GM12878 (cell line): ENCODE measurements around the gene CREG2. TPM values are rescaled to one million over a fixed set of nuclear protein-coding genes. Genes with fewer than 3 reads are reported as not detected.

ENCODE experiments used
- ATAC-seq: fragments of 200-7000 bp; cut with Tn5 transposase; 3 replicates; pipeline ENCODE4 v1.9.1; 2020; ENCODE audit warnings: mild to moderate bottlenecking, moderate library complexity
- BruUV-seq: library from RNA; stranded (reverse); fragments of 400-500 nt; replicated peaks from 2 replicates; lab custom pipeline; 2021; lab: Mats Ljungman, UMichigan
- CTCF ChIA-PET: fragments of 300-600 bp; sonication (Branson Sonifier 250); formaldehyde crosslinking; extraction: SDS; loops from one replicate; lab custom pipeline; 2021; ENCODE audit warnings: inconsistent platforms; lab: Yijun Ruan, JAX
- POLR2A ChIA-PET: fragments of 350-600 bp; formaldehyde crosslinking; extraction: SDS; loops from one replicate; lab custom pipeline; 2021; ENCODE audit warnings: inconsistent platforms; lab: Charles Lee
- RAD21 ChIA-PET: fragments of 300-600 bp; sonication (Branson Sonifier 250); formaldehyde crosslinking; loops from one replicate; lab custom pipeline; 2023; ENCODE audit warnings: antibody characterized with exemption; ENCODE audit not compliant: unreplicated experiment; lab: Charles Lee
- SMC1A ChIA-PET: fragments of 300-600 bp; sonication (Branson Sonifier 250); formaldehyde crosslinking; loops from one replicate; lab custom pipeline; 2023; ENCODE audit not compliant: unreplicated experiment, uncharacterized antibody; lab: Charles Lee
- DNase-seq: peaks from one replicate; pipeline ENCODE4 v3.0.0-alpha.2; 2011; ENCODE audit warnings: low read depth, low spot score
- FAIRE-seq: peaks from 3 replicates; lab custom pipeline; 2011; peaks lifted over from hg19 to GRCh38; lab: Jason Lieb, UNC
- H2AFZ ChIP-seq: 2 replicates; pipeline ENCODE4 v1.6.0; 2011; ENCODE audit warnings: low read depth, low read length, control low read depth; ENCODE audit not compliant: control insufficient read depth
- H3K27ac ChIP-seq: 2 replicates; pipeline ENCODE4 v1.5.1; 2011; ENCODE audit warnings: control low read depth; ENCODE audit not compliant: control insufficient read depth, insufficient read depth
- H3K27me3 ChIP-seq, 2 experiments: replicated peaks in 1 of 2; 2 replicates each; pipeline versions ENCODE4 v1.6.0 to v1.6.1; 2011; ENCODE audit warnings: low read length in 1 of 2; ENCODE audit not compliant: control insufficient read depth in 2 of 2, insufficient read depth in 2 of 2
- H3K36me3 ChIP-seq, 2 experiments: 2 replicates each; pipeline ENCODE4 v1.5.1; 2011; ENCODE audit warnings: low read length in 1 of 2; ENCODE audit not compliant: control insufficient read depth in 2 of 2, insufficient read depth in 2 of 2
- H3K4me1 ChIP-seq: 2 replicates; pipeline ENCODE4 v1.6.1; 2011; ENCODE audit warnings: mild to moderate bottlenecking, low read length, moderate library complexity, mixed read lengths; ENCODE audit not compliant: control insufficient read depth, insufficient read depth
- H3K4me2 ChIP-seq: 2 replicates; pipeline ENCODE4 v1.6.0; 2011; ENCODE audit warnings: control low read depth; ENCODE audit not compliant: control insufficient read depth, insufficient read depth
- H3K4me3 ChIP-seq: fragments of 200-600 bp; sonication (generic); 2 replicates; pipeline ENCODE4 v1.5.1; 2016
- H3K79me2 ChIP-seq: 2 replicates; pipeline ENCODE4 v1.6.0; 2011; ENCODE audit warnings: low read length; ENCODE audit not compliant: control insufficient read depth, insufficient read depth
- H3K9ac ChIP-seq: 2 replicates; pipeline ENCODE4 v1.8.0; 2011; ENCODE audit warnings: low read length, control low read depth, mixed read lengths; ENCODE audit not compliant: control insufficient read depth, insufficient read depth
- H3K9me3 ChIP-seq: replicated peaks from 3 replicates; pipeline ENCODE4 v1.5.1; 2011; ENCODE audit warnings: mild to moderate bottlenecking, low read length; ENCODE audit not compliant: control insufficient read depth, insufficient read depth
- H4K20me1 ChIP-seq: 2 replicates; pipeline ENCODE4 v1.6.0; 2011; ENCODE audit not compliant: control insufficient read depth, insufficient read depth
- CHD2 ChIP-seq: IDR thresholded peaks from 2 replicates; pipeline ENCODE4 v1.6.1; 2011; ENCODE audit warnings: low read depth, low read length, improper control_type of control experiment, borderline replicate concordance
- CREB1 ChIP-seq: IDR thresholded peaks from 2 replicates; pipeline ENCODE4 v1.6.1; 2012; ENCODE audit warnings: low read depth, mild to moderate bottlenecking, inconsistent platforms
- E2F8 ChIP-seq: fragments of 450-650 bp; IDR thresholded peaks from 2 replicates; pipeline ENCODE4 v1.6.1; 2018; ENCODE audit warnings: mild to moderate bottlenecking, low read depth, moderate library complexity; ENCODE audit not compliant: partially characterized antibody
- EGR1 ChIP-seq, 2 experiments: IDR thresholded peaks; 1 replicate in 1 of 2; 2 replicates in 1 of 2; pipeline ENCODE4 v1.6.1; 2011 to 2012; ENCODE audit warnings: low read depth in 2 of 2, low read length in 2 of 2, borderline replicate concordance in 1 of 2, mild to moderate bottlenecking in 1 of 2, moderate library complexity in 1 of 2
- HDAC6 ChIP-seq: fragments of 200-600 bp; sonication (generic); IDR thresholded peaks from one replicate; pipeline ENCODE4 v1.8.0; 2017; ENCODE audit warnings: antibody characterized with exemption; ENCODE audit not compliant: unreplicated experiment
- JUND ChIP-seq: IDR thresholded peaks from 2 replicates; pipeline ENCODE4 v1.6.1; 2012; ENCODE audit warnings: low read depth, mild to moderate bottlenecking, low read length, improper control_type of control experiment, moderate library complexity
- KDM1A ChIP-seq: fragments of 200-600 bp; sonication (generic); IDR thresholded peaks from 2 replicates; pipeline ENCODE4 v1.6.1; 2016; ENCODE audit warnings: borderline replicate concordance
- RAD21 ChIP-seq: IDR thresholded peaks from 2 replicates; pipeline ENCODE4 v1.6.1; 2011; ENCODE audit warnings: mild to moderate bottlenecking, low read depth, low read length, moderate library complexity; ENCODE audit not compliant: insufficient read depth
- ZBED1 ChIP-seq: IDR thresholded peaks from 2 replicates; pipeline ENCODE4 v1.6.1; 2016; ENCODE audit warnings: borderline replicate concordance
- ZBTB33 ChIP-seq: fragments of 450-650 bp; IDR thresholded peaks from 2 replicates; pipeline ENCODE4 v1.6.1; 2017; ENCODE audit warnings: mild to moderate bottlenecking
- WGBS: methylation state at CpG from one replicate; pipeline ENCODE4 v1.1.6; 2016; ENCODE audit warnings: low lambda C conversion rate; ENCODE audit not compliant: insufficient replicate concordance, insufficient coverage; ENCODE audit errors: missing lambda C conversion rate; 5-methylcytosine and 5-hydroxymethylcytosine counted together
- in situ Hi-C: fragments of 300-500 bp; cut with MboI; formaldehyde crosslinking; loops from 9 replicates; pipeline ENCODE4 v1.14.3; 2018; ENCODE audit warnings: mixed read lengths
- intact Hi-C: fragments of 100-400 bp; cut with micrococcal nuclease; formaldehyde crosslinking; loops from one replicate; pipeline ENCODE4 v1.14.2; 2022; ENCODE audit not compliant: unreplicated experiment
- polyA plus RNA-seq, 11 experiments: library from polyadenylated mRNA; depleted of rRNA in 4 of 11; unstranded in 6 of 11; stranded (reverse) in 5 of 11; fragments of >200 nt; fragmentation: Nextera tagmentation in 4 of 11; fragmentation: Illumina TruSeq in 1 of 11; extraction: Ambion mirVana in 4 of 11; extraction: Trizol in 1 of 11; gene quantifications; 1 replicate in 1 of 11; 2 replicates in 10 of 11; pipeline versions ENCODE4 v1.2.1 to v1.2.3, GENCODE V29; 2011 to 2016; ENCODE audit warnings: inconsistent platforms in 2 of 11, missing spikeins in 2 of 11, low read depth in 1 of 11
- total RNA-seq, 4 experiments: library from RNA; depleted of rRNA in 3 of 4; stranded (reverse); fragments of >200 nt in 3 of 4; fragmentation: Illumina TruSeq in 1 of 4; extraction: Trizol in 1 of 4; gene quantifications; 2 replicates each; pipeline versions ENCODE4 v1.2.1 to v1.2.3, GENCODE V29; 2013 to 2021
- TF ChIP-seq, protein P1 (sequence below): fragments of 450-650 bp; formaldehyde crosslinking; IDR thresholded peaks from 2 replicates; pipeline ENCODE4 v1.5.0; 2022; ENCODE audit warnings: mild to moderate bottlenecking, missing genetic modification characterization
- TF ChIP-seq, protein P2 (sequence below), 3 experiments: IDR thresholded peaks in 2 of 3; conservative IDR thresholded peaks in 1 of 3; 2 replicates each; pipeline ENCODE4 v1.5.1; 2011; ENCODE audit warnings: low read depth in 3 of 3, low read length in 3 of 3, mild to moderate bottlenecking in 3 of 3, control low read depth in 2 of 3, moderate library complexity in 2 of 3, inconsistent platforms in 1 of 3, mixed read lengths in 1 of 3; ENCODE audit not compliant: control insufficient read depth in 2 of 3, insufficient read depth in 1 of 3; ENCODE audit errors: extremely low read depth in 1 of 3

Gene CREG2
- total and polyA plus RNA-seq, 10 of the 15 experiments (the other 5 are each of a cell fraction or from before 2014, with no cell fraction given): not detected

- Histone ChIP-seq H3K4me3 (no peak overlapping the region), H3K27ac (no peak overlapping the region), H2AFZ (no peak overlapping the region), H3K36me3 (no peaks in the 10 kb centered on the region), H3K9ac (no peak overlapping the region), H3K4me2 (no peak overlapping the region), H3K79me2 (no peaks in the 10 kb centered on the region), H4K20me1 (no peaks in the 10 kb centered on the region), H3K9me3 (no peaks in the 10 kb centered on the region), H3K27me3 (no peaks in the 10 kb centered on the region; a peak in 1 of 4 replicates), H3K4me1 (no peaks in the 10 kb centered on the region)
- RAD21 ChIA-PET: interaction anchor here (3.7 kb wide), 1 partner anchor 309 kb away, joined by 25 read pairs; no protein-coding TSS in a partner anchor
- BruUV-seq: no TSS peak
- 42% methylated on average over 3 of the region's 3 CpGs for WGBS
- POLR2A ChIA-PET: no interaction called here
- DNase-seq (no peak), ATAC-seq (no peak), FAIRE-seq (no peak)
- in situ Hi-C loops (loop anchor here (5.0 to 25.0 kb wide), 2 partner anchors 416 to 1046 kb away; partner anchors contain the start of gene SLC9A4), intact Hi-C loops (loop anchor here (10.0 kb wide), 1 partner anchor 459 kb away; no protein-coding TSS in a partner anchor)
- SMC1A ChIA-PET: interaction anchor here (1.0 to 3.8 kb wide), 2 partner anchors 310 to 458 kb away, joined by 3 to 24 read pairs; no protein-coding TSS in a partner anchor
- CTCF ChIA-PET: interaction anchor here (0.6 to 6.9 kb wide), 5 partner anchors 66 to 825 kb away, joined by 3 to 76 read pairs (median 4); no protein-coding TSS in a partner anchor
- TF ChIP-seq EGR1 (IDR thresholded peaks at IDR 0.05; ENCODE audit: borderline replicate concordance in 1 of 2, low read depth in 2 of 2, low read length in 2 of 2): no peak
- TF ChIP-seq CHD2: no peak
- no peak for TF ChIP-seq RAD21
- no peak for TF ChIP-seq HDAC6
- TF ChIP-seq KDM1A: no peak
- TF ChIP-seq ZBED1: no peak
- TF ChIP-seq JUND: no peak
- no peak for TF ChIP-seq CREB1
- TF ChIP-seq ZBTB33: no peak
- TF ChIP-seq E2F8: no peak
- TF ChIP-seq, protein P1, sequence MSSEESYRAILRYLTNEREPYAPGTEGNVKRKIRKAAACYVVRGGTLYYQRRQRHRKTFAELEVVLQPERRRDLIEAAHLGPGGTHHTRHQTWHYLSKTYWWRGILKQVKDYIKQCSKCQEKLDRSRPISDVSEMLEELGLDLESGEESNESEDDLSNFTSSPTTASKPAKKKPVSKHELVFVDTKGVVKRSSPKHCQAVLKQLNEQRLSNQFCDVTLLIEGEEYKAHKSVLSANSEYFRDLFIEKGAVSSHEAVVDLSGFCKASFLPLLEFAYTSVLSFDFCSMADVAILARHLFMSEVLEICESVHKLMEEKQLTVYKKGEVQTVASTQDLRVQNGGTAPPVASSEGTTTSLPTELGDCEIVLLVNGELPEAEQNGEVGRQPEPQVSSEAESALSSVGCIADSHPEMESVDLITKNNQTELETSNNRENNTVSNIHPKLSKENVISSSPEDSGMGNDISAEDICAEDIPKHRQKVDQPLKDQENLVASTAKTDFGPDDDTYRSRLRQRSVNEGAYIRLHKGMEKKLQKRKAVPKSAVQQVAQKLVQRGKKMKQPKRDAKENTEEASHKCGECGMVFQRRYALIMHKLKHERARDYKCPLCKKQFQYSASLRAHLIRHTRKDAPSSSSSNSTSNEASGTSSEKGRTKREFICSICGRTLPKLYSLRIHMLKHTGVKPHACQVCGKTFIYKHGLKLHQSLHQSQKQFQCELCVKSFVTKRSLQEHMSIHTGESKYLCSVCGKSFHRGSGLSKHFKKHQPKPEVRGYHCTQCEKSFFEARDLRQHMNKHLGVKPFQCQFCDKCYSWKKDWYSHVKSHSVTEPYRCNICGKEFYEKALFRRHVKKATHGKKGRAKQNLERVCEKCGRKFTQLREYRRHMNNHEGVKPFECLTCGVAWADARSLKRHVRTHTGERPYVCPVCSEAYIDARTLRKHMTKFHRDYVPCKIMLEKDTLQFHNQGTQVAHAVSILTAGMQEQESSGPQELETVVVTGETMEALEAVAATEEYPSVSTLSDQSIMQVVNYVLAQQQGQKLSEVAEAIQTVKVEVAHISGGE (CRISPR knock-in tag): no peak
- TF ChIP-seq, protein P2, sequence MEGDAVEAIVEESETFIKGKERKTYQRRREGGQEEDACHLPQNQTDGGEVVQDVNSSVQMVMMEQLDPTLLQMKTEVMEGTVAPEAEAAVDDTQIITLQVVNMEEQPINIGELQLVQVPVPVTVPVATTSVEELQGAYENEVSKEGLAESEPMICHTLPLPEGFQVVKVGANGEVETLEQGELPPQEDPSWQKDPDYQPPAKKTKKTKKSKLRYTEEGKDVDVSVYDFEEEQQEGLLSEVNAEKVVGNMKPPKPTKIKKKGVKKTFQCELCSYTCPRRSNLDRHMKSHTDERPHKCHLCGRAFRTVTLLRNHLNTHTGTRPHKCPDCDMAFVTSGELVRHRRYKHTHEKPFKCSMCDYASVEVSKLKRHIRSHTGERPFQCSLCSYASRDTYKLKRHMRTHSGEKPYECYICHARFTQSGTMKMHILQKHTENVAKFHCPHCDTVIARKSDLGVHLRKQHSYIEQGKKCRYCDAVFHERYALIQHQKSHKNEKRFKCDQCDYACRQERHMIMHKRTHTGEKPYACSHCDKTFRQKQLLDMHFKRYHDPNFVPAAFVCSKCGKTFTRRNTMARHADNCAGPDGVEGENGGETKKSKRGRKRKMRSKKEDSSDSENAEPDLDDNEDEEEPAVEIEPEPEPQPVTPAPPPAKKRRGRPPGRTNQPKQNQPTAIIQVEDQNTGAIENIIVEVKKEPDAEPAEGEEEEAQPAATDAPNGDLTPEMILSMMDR (IDR thresholded peaks at IDR 0.05 in 2 of 3, conservative IDR thresholded peaks at IDR 0.05 in 1 of 3; ENCODE audit: control insufficient read depth in 2 of 3, extremely low read depth in 1 of 3, insufficient read depth in 1 of 3, low read depth in 3 of 3, low read length in 3 of 3): no peak
These were observed 28.6 kb upstream of the CREG2 start for GRCh38 chr2:101415884-101416283.
